ENCODE measurements around the gene LRRC53.

LRRC53 gene, protein sequence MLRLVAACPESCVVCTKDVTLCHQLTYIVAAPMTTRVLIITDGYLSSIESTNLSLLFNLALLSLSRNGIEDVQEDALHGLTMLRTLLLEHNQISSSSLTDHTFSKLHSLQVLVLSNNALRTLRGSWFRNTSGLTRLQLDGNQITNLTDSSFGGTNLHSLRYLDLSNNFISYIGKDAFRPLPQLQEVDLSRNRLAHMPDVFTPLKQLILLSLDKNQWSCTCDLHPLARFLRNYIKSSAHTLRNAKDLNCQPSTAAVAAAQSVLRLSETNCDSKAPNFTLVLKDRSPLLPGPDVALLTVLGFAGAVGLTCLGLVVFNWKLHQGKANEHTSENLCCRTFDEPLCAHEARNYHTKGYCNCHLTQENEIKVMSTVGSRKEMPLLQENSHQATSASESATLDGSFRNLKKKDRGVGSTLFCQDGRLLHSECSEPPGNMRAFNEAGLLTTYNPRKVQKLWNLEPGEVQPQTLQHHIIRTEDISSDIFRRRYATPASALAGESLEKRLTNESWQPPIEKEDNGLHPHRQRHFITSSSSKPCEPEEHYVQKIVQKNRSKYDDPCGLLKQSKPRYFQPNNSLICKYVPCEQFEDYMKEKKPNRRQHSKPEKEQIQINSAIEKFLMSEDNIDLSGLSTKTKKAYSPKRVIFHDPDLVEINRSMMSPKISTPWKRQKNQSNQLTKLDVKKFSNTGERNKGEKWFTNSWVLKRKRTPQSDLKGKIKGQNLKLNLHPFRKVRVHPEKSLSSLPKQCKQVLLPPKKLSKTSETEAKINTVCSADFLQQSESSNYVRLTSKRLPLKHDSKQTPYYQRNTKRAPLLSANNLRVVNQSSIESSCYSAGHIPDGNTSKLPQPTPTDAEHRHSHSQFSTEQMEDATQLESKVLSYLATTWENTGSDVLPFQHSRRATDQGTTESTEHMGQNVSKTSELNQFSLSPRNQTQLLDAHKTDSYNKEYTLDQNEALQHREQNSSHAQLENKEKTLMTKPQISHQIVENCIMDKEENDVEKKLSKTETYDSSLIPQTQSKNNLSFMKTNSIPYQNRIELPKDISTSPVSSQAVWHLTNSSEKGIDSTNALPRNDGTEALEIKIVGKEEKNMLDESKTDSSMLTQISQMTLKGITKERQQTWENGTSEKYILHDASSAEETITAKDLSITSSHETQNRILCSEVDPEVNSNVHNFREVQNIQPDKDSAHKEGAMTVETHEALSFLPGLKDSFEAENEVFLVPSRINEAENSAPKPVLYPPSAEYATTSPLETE

DNA sequence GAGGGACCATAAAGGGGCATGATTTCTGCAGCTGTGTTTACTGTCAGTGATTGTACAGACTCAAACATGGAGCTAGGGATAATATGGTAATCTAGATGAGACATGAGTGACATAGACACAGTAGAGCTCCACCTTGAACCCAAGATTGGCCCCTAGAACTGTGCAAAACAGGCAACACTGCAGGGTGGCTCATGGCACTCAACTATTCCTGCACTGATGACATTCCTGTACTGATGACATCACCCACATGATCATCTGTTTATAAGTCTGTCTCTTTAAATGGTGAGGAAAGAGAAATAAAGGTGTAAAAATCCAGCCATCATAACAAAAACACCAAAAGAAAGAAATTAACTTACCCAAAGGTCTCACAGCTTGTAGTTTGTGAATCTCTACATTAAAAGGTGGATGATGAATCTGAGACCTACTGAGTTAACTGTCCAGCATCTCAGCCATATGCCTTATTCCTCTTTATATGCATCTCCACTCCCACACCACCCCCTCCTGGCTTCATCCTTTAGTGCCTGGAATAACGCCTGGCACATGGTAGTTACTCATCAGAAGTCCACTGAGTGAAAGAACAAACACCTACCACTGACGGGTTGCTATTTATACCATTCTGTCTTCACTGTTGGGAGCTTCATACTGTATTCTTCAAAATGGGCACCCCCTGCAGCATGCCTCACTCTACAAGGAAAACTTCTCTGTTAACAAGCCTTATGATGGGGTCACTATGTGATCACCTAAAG, at the start of gene LRRC53:
TSS of gene LRRC53 (minus strand) at position 442 of the 746 bp plus-strand sequence. CDS start 29,262 bp downstream, outside the sequence.
- no peak for DNase-seq (ENCODE audit: low read depth, low spot score)

DNA sequence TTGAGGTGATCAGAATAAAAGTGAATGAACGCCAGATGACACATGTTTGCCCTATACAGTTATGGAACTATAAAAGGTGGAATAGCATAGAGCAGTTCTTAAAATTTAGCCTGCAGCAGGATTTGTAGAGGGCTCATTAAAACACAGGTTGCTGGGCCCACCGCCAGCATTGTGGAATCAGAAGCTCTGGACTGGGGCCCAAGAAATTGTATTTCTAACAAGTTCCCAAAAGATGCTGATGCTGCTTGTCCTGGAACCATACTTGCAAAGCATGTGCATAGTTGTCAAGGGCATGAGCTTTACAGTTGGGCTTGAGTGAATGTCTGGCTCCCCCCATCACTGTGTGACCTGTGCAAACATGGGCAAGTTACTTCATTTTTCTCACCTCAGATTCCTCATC, 37.5 kb upstream of the LRRC53 start:
- no peak for DNase-seq (ENCODE audit: low read depth, low spot score)

DNA sequence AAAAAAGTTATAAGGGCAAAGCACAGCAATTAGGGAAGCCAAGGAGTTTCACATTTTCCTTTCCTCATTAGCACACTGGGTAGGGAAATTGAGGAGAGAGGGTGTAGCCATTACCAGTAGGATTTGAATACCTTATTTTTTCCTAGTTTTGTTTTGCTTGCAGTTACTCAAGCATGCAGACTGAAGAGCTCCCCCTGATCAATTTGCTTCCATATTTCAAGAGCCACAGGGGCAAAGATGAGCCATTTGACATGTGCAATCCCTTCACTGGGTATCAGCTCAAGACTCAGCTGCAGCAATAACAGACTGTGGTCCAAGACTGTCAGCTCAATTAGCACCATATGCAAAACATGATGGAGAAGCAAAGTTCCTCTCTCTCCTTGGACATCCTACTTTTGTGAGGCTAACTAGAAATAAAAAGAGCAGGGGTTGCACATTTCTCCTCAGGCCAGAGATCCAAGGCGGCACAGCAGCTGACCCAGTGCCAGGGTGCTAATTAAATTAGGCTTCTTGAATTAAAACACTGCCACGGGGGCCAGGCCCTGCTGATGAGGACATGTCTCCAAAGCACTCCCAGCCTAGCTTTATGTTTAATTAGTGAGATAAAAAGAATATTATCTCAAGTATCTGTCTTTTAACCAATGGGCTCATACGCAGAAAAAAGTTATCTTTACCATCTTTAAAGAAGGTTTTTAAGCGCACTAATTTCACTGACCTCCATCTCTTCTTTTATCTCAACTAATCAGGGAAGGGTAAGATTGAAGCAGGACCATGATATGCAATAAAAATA, 36.7 kb upstream of the LRRC53 start:
- no peak for DNase-seq (ENCODE audit: low read depth, low spot score)

GRCh38 chr1:74545821-74546220, 33.4 kb upstream of the LRRC53 start:
- no peak for DNase-seq (ENCODE audit: low read depth, low spot score)

GRCh38 chr1:74534241-74534640, 21.8 kb upstream of the LRRC53 start:
- DNase-seq (ENCODE audit: low read depth, low spot score) = no peak

DNA sequence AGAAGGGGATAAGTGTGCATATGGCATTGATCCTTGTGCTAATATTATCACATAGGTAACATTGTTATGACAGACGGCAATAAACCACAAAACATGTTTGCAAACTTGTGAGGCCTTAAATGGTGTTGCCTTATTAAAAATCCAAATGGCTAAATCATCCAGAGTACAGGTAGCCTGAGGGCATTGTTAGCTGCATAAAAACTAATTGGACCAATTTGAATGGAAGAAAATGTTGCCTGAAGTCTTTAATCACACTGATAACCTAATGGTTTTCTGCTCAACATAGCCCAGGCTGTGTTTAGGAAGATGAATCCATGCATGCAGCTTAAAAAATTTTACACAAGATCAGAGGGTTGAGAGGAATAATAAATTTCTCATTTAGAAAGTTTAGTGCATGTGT, 19.4 kb upstream of the LRRC53 start:
- no peak for DNase-seq (ENCODE audit: low read depth, low spot score)

DNA sequence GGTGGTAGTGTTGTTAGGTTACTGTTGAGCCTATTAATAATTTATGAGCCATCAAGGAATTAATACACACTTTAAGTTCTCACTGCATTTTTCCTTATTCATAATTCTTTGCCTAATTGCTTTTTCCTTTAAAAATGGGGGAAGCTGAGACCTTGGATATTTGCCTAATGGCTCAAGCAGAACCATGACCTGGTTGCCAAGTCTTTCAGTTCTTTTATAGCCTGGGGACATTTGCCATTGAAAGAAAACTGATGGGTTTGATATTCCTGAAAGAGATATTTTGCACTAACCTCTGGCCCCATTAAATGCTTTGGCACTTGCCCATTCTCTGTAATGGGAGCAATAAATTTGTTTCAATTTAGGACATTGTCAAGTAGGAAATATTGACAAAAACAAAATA, 18.5 kb upstream of the LRRC53 start:
- DNase-seq (ENCODE audit: low read depth, low spot score) = no peak

DNA sequence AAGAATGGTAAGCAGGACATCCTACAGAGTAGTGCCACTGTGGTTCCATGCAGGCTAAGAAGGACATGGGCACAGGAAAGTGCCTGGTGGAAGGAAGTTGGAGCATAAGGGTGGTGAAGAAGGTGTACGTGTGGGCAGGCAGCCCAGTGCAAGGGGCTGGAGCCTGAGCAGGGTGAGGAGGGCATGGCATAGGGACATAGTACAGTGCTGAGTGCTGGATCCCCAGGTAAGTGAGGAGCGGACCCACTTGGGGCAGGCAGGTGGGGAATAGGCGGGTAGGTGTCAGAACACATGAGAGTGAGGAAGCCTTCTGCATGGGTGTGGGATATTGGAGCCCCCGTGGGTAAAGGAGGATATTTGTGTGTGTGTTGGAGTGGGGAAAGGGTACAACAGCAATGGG, 15.7 kb upstream of the LRRC53 start:
- DNase-seq (ENCODE audit: low read depth, low spot score) = no peak

GRCh38 chr1:74526708-74527107, 14.3 kb upstream of the LRRC53 start:
- DNase-seq (ENCODE audit: low read depth, low spot score) = no peak

DNA sequence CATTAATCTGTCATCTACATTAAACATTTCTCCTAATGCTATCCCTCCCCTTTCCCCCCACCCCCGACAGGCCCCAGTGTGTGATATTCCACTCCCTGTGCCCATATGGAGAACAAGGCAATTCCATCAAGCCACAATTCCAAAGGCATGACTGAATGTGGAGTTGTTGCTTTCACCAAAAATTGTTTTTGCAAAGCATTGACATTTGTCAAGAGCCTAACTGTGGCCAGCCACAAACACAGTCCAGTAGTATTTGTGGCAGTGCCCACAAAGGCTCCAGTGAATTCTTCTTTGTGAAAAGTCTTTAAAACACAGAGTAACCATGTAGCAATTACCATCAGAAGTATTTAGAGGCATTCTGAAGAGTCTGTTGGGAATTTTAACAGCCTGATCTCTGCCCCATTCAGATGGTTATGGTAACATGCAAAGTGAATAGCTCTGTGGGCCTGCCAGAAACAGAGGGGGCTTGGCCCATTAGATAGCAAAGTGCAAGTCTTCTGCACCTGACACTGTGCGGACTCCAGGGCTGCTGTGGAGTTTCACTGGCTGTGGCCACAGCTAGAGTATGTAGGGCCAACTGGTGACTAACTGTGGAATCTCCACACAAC, 11.6 kb upstream of the LRRC53 start:
- no peak for DNase-seq (ENCODE audit: low read depth, low spot score)

DNA sequence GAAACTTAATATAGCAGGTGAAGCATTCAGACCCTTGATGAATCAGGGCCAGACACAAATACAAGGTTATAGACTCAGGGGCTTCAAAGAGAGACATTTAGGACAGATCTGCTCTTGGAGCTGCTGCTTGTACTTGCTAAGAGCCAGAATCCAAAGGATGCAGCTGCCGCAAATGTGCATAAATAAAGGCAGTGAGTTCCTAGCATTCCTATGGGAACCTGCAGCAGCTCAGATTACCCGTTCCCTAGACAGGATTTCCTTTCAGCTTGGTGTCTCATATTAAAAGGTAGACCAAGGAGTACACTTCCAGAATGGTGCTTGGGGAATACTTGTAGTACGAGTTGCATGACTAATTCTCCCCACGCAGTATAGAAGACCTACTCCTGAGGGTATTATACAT, 9.7 kb upstream of the LRRC53 start:
- DNase-seq (ENCODE audit: low read depth, low spot score) = peak; percentile 89

DNA sequence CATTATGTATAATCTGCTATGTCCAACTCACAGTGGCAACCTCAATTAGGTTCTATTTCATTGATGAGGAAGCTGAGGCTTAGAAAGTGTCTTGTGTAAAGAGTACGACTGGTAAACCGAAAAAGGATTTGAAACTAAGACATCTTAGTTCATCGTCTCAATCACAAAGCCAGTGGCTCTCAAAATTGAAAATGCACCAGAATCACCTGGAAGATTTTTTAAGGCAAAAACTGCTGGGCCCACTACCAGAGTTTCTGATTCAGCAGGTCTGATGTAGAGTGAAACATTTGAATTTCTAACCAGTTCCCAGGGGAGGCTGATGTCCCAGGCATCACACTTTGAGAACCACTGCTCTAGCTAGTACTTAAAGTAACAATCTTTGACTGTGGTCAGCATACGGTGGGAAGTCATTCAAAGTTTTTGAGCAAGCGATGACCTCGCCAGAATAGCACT, 5.2 kb upstream of the LRRC53 start:
- no peak for DNase-seq (ENCODE audit: low read depth, low spot score)

DNA sequence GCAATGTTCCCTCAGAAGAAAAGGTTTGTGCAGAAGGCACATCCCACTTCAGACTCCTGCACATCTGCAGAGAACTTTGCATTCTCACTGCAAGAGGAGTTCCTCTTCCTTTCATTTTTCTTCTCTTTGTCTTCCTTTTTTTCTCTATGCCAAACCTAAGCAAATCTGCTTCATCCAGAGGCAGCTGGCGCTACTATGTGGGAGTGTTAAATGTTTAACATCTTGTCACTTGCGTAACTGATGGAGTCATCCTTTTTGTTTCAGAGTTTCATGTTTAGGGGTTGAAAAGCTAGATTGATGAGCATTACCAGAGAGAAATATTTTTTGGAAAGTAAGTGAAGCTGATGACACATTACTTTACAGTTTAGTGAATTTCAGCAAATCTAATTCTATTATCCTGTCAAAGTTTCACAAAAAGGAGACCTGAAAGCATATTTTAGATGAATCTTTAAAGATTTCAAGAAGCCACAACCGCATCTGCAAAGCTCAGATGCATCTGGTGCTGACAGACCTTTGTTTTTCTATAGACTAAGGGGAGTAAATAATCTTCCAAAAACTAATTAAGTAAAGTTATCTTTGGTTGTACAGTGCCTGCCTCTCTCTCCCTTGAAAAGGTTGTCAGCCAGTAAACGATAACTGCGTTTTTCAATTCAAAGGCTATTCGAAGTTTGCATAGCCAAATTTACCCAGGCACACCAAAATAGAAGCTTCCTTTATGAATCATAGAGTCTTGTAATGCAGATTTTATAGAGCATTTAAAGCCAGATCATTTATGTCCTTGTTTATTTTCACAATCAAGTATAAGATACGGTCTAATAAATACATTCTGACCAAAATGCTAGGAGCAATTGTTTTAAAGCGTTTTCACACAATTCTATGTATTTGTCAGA, 1.2 kb upstream of the LRRC53 start:
- no peak for DNase-seq (ENCODE audit: low read depth, low spot score)

DNA sequence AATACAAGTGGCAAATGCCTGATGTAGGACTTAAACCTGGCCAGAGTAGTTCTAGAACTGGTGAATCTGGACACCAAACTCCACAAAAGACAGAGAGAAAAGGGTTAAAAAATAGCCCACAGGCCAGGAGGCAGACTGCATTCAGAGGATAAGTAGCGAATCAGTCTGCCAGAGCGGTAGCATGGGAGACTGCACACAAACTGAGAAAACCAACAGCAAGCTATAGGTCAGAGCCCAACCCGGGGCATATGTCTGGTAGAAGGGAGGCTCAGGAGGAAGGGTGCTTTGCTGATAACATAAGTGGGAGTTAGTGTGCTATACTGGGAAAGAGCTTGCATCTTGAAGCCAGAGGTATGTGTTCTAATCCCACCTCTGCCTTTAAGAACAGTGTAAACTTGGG, 4.0 kb downstream of the LRRC53 start:
- no peak for DNase-seq (ENCODE audit: low read depth, low spot score)

GRCh38 chr1:74505928-74506710, 6.3 kb downstream of the LRRC53 start:
- DNase-seq (ENCODE audit: low read depth, low spot score) = no peak

DNA sequence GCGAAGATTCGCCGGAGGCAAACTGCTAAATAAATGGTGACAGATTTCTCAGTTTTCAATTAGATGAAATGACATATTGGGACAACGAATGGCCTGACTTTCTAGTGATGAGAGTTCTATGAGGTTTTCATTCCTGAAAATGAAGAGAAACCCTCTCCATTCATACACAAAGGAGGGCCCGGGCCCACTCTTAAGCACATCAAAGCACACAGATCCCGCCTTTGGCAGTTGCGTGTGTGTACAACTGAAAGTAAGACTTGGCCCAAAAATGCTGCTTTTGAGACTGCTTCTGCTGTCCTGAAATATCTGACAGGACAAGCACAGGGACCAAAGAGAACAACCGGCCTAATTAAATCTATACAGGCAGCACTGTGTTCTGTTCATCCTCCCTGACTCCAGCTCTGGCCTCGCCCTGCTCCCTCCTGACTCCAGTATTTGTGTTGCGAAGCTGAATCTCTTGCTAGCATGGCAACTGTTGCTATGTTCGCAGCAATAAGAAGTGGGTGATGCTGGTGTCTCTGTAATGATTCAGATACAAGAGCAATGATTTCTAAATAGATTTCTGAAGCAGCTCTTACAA, 7.4 kb downstream of the LRRC53 start:
- no peak for DNase-seq (ENCODE audit: low read depth, low spot score)

DNA sequence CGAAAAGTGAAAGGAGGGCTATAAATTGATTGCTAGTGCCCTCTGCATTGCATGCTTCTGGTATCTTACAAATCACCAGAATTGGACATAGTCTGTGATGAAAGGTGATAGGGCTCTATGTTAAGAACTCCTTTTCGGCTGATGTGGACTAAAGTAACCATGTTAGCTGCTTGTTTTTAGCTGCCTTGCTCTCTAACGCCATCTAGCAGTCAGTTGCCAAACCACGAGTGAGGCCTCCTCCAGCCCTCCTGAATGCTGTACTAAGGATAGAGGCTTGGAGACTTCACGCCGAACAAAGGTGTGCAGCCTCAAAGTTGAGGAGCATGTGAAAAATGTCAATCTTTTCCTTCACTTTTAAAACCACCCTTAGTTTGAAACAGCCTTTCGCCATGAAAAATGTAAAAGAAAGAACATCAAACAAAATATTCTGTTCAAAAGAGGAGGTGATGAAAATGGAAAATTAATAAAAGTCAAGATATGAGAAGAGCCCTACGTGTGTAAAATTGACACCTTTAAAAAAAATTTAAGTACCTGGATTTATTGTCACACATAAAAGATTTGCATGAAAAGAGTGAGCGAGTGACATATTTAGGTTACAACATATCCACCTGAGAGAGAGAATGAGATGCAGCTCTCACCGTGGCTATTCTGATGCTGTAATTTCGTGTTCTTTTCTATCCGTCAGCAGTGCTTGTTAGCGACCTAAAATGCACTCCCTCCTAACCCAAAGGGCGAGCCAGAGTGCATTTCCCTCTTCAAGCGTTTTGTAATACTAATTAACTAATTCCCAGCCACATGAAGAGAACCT, 8.1 kb downstream of the LRRC53 start:
- no peak for DNase-seq (ENCODE audit: low read depth, low spot score)
